ENCODE results near the gene DDX19B.

DNA sequence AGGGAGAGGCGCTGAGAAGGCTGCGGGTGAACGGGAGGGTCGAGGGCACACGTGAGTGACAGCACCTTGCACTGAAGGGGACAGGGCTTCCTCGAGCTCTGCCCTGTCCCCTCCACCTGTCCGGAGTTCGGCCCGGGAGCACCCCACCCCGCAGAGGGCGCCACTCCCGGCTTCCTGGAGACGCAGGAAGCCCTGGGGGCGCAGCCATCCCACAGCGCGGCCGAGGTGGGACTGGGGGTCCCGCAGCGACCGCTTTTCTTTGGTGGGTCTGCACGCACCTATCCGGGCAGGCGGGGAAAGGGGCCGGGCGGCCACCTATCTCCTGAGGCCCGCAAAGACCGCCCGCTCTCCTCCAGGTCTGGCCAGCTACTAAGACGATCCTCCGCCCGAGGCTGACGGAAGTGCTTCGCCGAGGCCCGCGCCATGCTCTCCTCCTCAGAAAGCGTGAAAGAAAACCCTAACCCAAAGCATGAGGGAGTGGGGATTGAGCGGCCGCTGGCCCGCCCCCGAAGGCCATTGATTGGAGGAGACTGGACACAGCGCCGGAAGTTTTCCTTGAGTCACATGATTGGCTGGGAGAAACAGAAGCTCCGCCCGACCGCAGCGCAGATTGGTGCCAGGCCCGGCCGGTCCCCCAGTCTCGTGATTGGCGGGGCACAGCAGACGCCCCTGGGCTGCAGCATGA, 82.1 kb downstream of the DDX19B start:
- TF ChIP-seq POLR2A (IDR thresholded peaks at IDR 0.05), result peak in 3 of 4 donors; percentile 47 to 78 (median 61)
- TF ChIP-seq, protein P1, sequence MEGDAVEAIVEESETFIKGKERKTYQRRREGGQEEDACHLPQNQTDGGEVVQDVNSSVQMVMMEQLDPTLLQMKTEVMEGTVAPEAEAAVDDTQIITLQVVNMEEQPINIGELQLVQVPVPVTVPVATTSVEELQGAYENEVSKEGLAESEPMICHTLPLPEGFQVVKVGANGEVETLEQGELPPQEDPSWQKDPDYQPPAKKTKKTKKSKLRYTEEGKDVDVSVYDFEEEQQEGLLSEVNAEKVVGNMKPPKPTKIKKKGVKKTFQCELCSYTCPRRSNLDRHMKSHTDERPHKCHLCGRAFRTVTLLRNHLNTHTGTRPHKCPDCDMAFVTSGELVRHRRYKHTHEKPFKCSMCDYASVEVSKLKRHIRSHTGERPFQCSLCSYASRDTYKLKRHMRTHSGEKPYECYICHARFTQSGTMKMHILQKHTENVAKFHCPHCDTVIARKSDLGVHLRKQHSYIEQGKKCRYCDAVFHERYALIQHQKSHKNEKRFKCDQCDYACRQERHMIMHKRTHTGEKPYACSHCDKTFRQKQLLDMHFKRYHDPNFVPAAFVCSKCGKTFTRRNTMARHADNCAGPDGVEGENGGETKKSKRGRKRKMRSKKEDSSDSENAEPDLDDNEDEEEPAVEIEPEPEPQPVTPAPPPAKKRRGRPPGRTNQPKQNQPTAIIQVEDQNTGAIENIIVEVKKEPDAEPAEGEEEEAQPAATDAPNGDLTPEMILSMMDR (IDR thresholded peaks at IDR 0.05), result peak in 3 of 6 experiments; percentile 10 to 37 (median 12)
- TF ChIP-seq EP300 (IDR thresholded peaks at IDR 0.05), result no peak
